ENCODE measurements around the gene NDUFA13.

The NDUFA13 gene

DNA sequence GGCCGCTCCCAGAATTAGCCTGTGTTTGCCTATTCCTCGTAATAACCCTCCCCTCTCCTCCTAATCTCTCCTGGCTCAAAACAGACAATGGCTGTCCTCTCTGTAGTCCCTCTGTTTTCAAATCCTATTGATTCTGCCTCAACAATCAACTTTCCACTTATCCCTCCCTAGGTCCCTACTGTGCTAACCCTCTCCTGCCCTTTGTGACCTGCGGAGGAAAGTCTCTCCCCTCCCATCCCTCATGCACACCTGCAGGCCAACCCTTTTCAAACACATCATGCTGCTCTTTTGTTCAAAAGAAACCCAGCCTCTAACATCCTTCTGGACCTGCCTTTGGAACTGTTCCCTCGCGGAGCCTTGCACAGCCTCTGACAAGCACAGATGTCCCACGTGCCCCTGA lies 59.4 kb downstream of the NDUFA13 start:
- peaks cover 10% of the 10 kb centered on the region for H3K4me1 Mint-ChIP-seq (ENCODE audit: low read depth)
- no peaks in the 10 kb centered on the region for H3K27me3 Mint-ChIP-seq
- no peaks in the 10 kb centered on the region for H3K9me3 Mint-ChIP-seq (ENCODE audit: low read depth)
- no peak overlapping the region for H3K27ac Mint-ChIP-seq
- H3K36me3 Mint-ChIP-seq, result peaks cover 4% of the 10 kb centered on the region
- H3K4me3 Mint-ChIP-seq, result no peak overlapping the region

Data from activated naive CD8-positive, alpha-beta T cell (primary cell).